NOMO-1 treated with dmso at 0.1 percent for 144 hours (cell line): ENCODE results near the gene VGLL3.
"Not testable (repeated sequence)": the region's sequence is repeated elsewhere in the genome, so short reads cannot be mapped to it uniquely, and the experiment has no call there.

Experiments used
- DNase-seq: peaks from one replicate; lab custom pipeline; 2025; ENCODE audit not compliant: unreplicated experiment; lab: John Stamatoyannopoulos, UW

VGLL3 gene

GRCh38 chr3:86990734-86991481, at the start of gene VGLL3:
VGLL3 (minus strand) TSS chr3:86991149; CDS start chr3:86990743, 406 bp downstream.
- DNase-seq, result no peak

GRCh38 chr3:87037652-87038051, 46.7 kb upstream of the VGLL3 start:
- DNase-seq, result no peak

GRCh38 chr3:87036671-87037070, 45.7 kb upstream of the VGLL3 start:
- no peak for DNase-seq

- no peak for DNase-seq
These were observed 44.4 kb upstream of the VGLL3 start for GRCh38 chr3:87035339-87035738.

- no peak for DNase-seq
These were observed 42.3 kb upstream of the VGLL3 start for GRCh38 chr3:87033205-87033604.

- no peak for DNase-seq
These were observed 35.0 kb upstream of the VGLL3 start for GRCh38 chr3:87025661-87026645.

GRCh38 chr3:87017370-87017769, 26.4 kb upstream of the VGLL3 start:
- not testable (repeated sequence) for DNase-seq

GRCh38 chr3:87009271-87009670, 18.3 kb upstream of the VGLL3 start:
- DNase-seq, result no peak

- DNase-seq, result no peak
These were observed 16.0 kb upstream of the VGLL3 start for GRCh38 chr3:87006844-87007439.

GRCh38 chr3:87004883-87005282, 13.9 kb upstream of the VGLL3 start:
- no peak for DNase-seq

- no peak for DNase-seq
These were observed 11.4 kb upstream of the VGLL3 start for GRCh38 chr3:87002346-87002745.

- no peak for DNase-seq
These were observed 10.6 kb upstream of the VGLL3 start for GRCh38 chr3:87001473-87002098.

GRCh38 chr3:87000940-87001339, 10.0 kb upstream of the VGLL3 start:
- DNase-seq, result no peak

GRCh38 chr3:86998569-86998968, 7.6 kb upstream of the VGLL3 start:
- DNase-seq, result no peak

GRCh38 chr3:86996261-86996955, 5.5 kb upstream of the VGLL3 start:
- DNase-seq, result no peak

GRCh38 chr3:86995537-86995936, 4.6 kb upstream of the VGLL3 start:
- DNase-seq, result no peak

GRCh38 chr3:86993704-86994103, 2.8 kb upstream of the VGLL3 start:
- no peak for DNase-seq

GRCh38 chr3:86991840-86992435, 989 bp upstream of the VGLL3 start:
- no peak for DNase-seq

GRCh38 chr3:86991482-86991815, 500 bp upstream of the VGLL3 start:
- DNase-seq, result no peak

GRCh38 chr3:86990012-86990733, 776 bp downstream of the VGLL3 start:
- DNase-seq, result no peak
